GM23338 (cell line): Measurements from ENCODE around the gene CCDC60. TPM values are rescaled to one million over a fixed set of nuclear protein-coding genes. Genes with fewer than 3 reads are reported as not detected.

ENCODE experiments used
- ATAC-seq: fragments of 200-7000 bp; cut with Tn5 transposase; 3 replicates; pipeline ENCODE4 v1.9.1; 2020
- DNase-seq: peaks from one replicate; pipeline ENCODE4 v3.0.0-alpha.2; 2015; ENCODE audit warnings: low spot score
- H2AFZ ChIP-seq: fragments of 200-600 bp; sonication (generic); 2 replicates; pipeline ENCODE4 v1.8.0; 2016; ENCODE audit warnings: antibody characterized with exemption, mild to moderate bottlenecking, moderate library complexity
- H3F3A ChIP-seq: fragments of 200-600 bp; sonication (generic); replicated peaks from 2 replicates; pipeline ENCODE4 v1.8.0; 2017; ENCODE audit warnings: antibody characterized with exemption, mixed run types, low read depth
- H3K27ac ChIP-seq: fragments of 200-600 bp; sonication (generic); 2 replicates; pipeline ENCODE4 v1.6.1; 2016; ENCODE audit warnings: low read depth
- H3K27me3 ChIP-seq: fragments of 200-600 bp; sonication (generic); 2 replicates; pipeline ENCODE4 v1.8.0; 2016; ENCODE audit warnings: mild to moderate bottlenecking, mixed run types, moderate library complexity; ENCODE audit not compliant: insufficient read depth
- H3K36me3 ChIP-seq: fragments of 200-600 bp; sonication (generic); 2 replicates; pipeline ENCODE4 v1.8.0; 2016; ENCODE audit warnings: mild to moderate bottlenecking; ENCODE audit not compliant: insufficient read depth
- H3K4me1 ChIP-seq: fragments of 200-600 bp; sonication (generic); 2 replicates; pipeline ENCODE4 v1.8.0; 2016; ENCODE audit warnings: mild to moderate bottlenecking, moderate library complexity; ENCODE audit not compliant: insufficient read depth
- H3K4me2 ChIP-seq: fragments of 200-600 bp; sonication (generic); 2 replicates; pipeline ENCODE4 v1.7.1; 2017; ENCODE audit warnings: mixed run types
- H3K4me3 ChIP-seq: fragments of 200-600 bp; sonication (generic); 2 replicates; pipeline ENCODE4 v1.6.1; 2016; ENCODE audit warnings: mixed run types
- H3K79me2 ChIP-seq: fragments of 200-600 bp; sonication (generic); replicated peaks from 2 replicates; pipeline ENCODE4 v1.8.0; 2017; ENCODE audit warnings: mild to moderate bottlenecking; ENCODE audit not compliant: insufficient read depth
- H3K9me2 ChIP-seq: fragments of 200-600 bp; sonication (generic); 2 replicates; pipeline ENCODE4 v1.8.0; 2017; ENCODE audit not compliant: insufficient read depth
- H4K20me1 ChIP-seq: fragments of 200-600 bp; sonication (generic); replicated peaks from 2 replicates; pipeline ENCODE4 v1.8.0; 2017; ENCODE audit warnings: mild to moderate bottlenecking; ENCODE audit not compliant: insufficient read depth
- H3K27ac Mint-ChIP-seq: 2 replicates; pipeline ENCODE4 v1.8.0; 2020; ENCODE audit warnings: inconsistent platforms, mild to moderate bottlenecking, moderate library complexity, mixed read lengths
- H3K27me3 Mint-ChIP-seq: 3 replicates; pipeline ENCODE4 v1.8.0; 2022; ENCODE audit warnings: low read depth, mild to moderate bottlenecking, moderate library complexity, mixed read lengths, inconsistent platforms; ENCODE audit not compliant: insufficient read depth, poor library complexity
- H3K36me3 Mint-ChIP-seq: 3 replicates; pipeline ENCODE4 v1.8.0; 2021; ENCODE audit warnings: low read depth, mild to moderate bottlenecking, inconsistent platforms, moderate library complexity, mixed read lengths
- H3K4me1 Mint-ChIP-seq: 3 replicates; pipeline ENCODE4 v1.8.0; 2020; ENCODE audit warnings: mild to moderate bottlenecking, inconsistent platforms, mixed read lengths
- H3K4me3 Mint-ChIP-seq: 3 replicates; pipeline ENCODE4 v1.8.0; 2021; ENCODE audit warnings: moderate library complexity, mild to moderate bottlenecking, inconsistent platforms, mixed read lengths
- H3K9me3 Mint-ChIP-seq: 3 replicates; pipeline ENCODE4 v1.8.0; 2020; ENCODE audit warnings: moderate library complexity, mild to moderate bottlenecking, inconsistent platforms, mixed read lengths
- CREB1 ChIP-seq: fragments of 250-450 bp; sonication (Bioruptor Pico); IDR thresholded peaks from 2 replicates; pipeline ENCODE4 v1.5.0; 2020; ENCODE audit warnings: low read depth, mild to moderate bottlenecking, moderate library complexity
- CTCF ChIP-seq, 2 experiments: fragments of 200-600 bp in 1 of 2; sonication (generic) in 1 of 2; conservative IDR thresholded peaks; 2 replicates each; pipeline versions ENCODE4 v1.5.1 to v1.6.1; 2016 to 2017; ENCODE audit warnings: antibody characterized with exemption in 2 of 2, low read depth in 2 of 2, mild to moderate bottlenecking in 2 of 2, moderate library complexity in 1 of 2
- ETS1 ChIP-seq: IDR thresholded peaks from 2 replicates; pipeline ENCODE4 v1.6.1; 2016; ENCODE audit warnings: antibody characterized with exemption
- EZH2 ChIP-seq: fragments of 200-600 bp; sonication (generic); IDR thresholded peaks from one replicate; pipeline ENCODE4 v1.8.0; 2017; ENCODE audit warnings: antibody characterized with exemption, mild to moderate bottlenecking, low read depth; ENCODE audit not compliant: unreplicated experiment
- EZH2phosphoT487 ChIP-seq: fragments of 200-600 bp; sonication (generic); IDR thresholded peaks from one replicate; pipeline ENCODE4 v1.8.1; 2018; ENCODE audit warnings: antibody characterized with exemption; ENCODE audit not compliant: unreplicated experiment
- JUNB ChIP-seq: IDR thresholded peaks from one replicate; pipeline ENCODE4 v1.6.1; 2016; ENCODE audit warnings: antibody characterized with exemption; ENCODE audit not compliant: unreplicated experiment
- NANOG ChIP-seq: IDR thresholded peaks from 2 replicates; pipeline ENCODE4 v1.6.1; 2016; ENCODE audit warnings: antibody characterized with exemption, borderline replicate concordance
- POLR2AphosphoS5 ChIP-seq: IDR thresholded peaks from 2 replicates; pipeline ENCODE4 v1.6.1; 2016; ENCODE audit warnings: antibody characterized with exemption, low read depth
- REST ChIP-seq: IDR thresholded peaks from one replicate; pipeline ENCODE4 v1.6.1; 2018; ENCODE audit warnings: antibody characterized with exemption; ENCODE audit not compliant: unreplicated experiment
- STAT1 ChIP-seq: IDR thresholded peaks from one replicate; pipeline ENCODE4 v1.6.1; 2016; ENCODE audit warnings: antibody characterized with exemption; ENCODE audit not compliant: unreplicated experiment
- ZNF114 ChIP-seq: fragments of 250-450 bp; sonication (Bioruptor Pico); IDR thresholded peaks from 2 replicates; pipeline ENCODE4 v1.5.0; 2020; ENCODE audit warnings: mild to moderate bottlenecking, moderate library complexity
- ZNF331 ChIP-seq: fragments of 250-450 bp; sonication (Bioruptor Pico); IDR thresholded peaks from 2 replicates; pipeline ENCODE4 v1.5.0; 2020; ENCODE audit warnings: low read depth, mild to moderate bottlenecking, moderate library complexity
- ZNF462 ChIP-seq: fragments of 250-450 bp; sonication (Bioruptor Pico); IDR thresholded peaks from 2 replicates; pipeline ENCODE4 v1.5.0; 2020; ENCODE audit warnings: mild to moderate bottlenecking, moderate library complexity
- polyA plus RNA-seq: library from polyadenylated mRNA; unstranded; fragments of >200 nt; fragmentation: Nextera tagmentation; extraction: Ambion mirVana; gene quantifications from 2 replicates; pipeline ENCODE4 v1.2.1, GENCODE V29; 2016
- total RNA-seq: library from RNA; depleted of rRNA; stranded (reverse); fragments of >200 nt; shearing (Covaris generic); gene quantifications from 2 replicates; pipeline ENCODE4 v1.2.3, GENCODE V29; 2014

Gene CCDC60
- total and polyA plus RNA-seq, 2 experiments from 2014 or later = 0.53 TPM; not detected in 1

- H3K27ac Mint-ChIP-seq = no peak overlapping the region
- Histone ChIP-seq H3F3A (no peaks in the 10 kb centered on the region), H3K27ac (no peak overlapping the region), H3K4me1 (no peaks in the 10 kb centered on the region), H3K36me3 (no peaks in the 10 kb centered on the region), H2AFZ (no peak overlapping the region), H3K9me2 (peaks cover 9% of the 10 kb centered on the region; the same call in 1 of the 2 replicates), H4K20me1 (no peaks in the 10 kb centered on the region), H3K4me2 (no peak overlapping the region), H3K4me3 (no peak overlapping the region), H3K79me2 (no peaks in the 10 kb centered on the region), H3K27me3 (no peaks in the 10 kb centered on the region)
- 0 out of 3 replicates have a peak, but pooled peaks cover under 1% of the 10 kb centered on the region for H3K4me1 Mint-ChIP-seq
- DNase-seq (no peak), ATAC-seq (no peak)
- H3K9me3 Mint-ChIP-seq = no peaks in the 10 kb centered on the region
- H3K36me3 Mint-ChIP-seq = no peaks in the 10 kb centered on the region; the same call in 2 of the 3 replicates
- no peak overlapping the region for H3K4me3 Mint-ChIP-seq
- TF ChIP-seq REST = no peak
- TF ChIP-seq ZNF114 (CRISPR knock-in tag) = no peak
- TF ChIP-seq ZNF462 (CRISPR knock-in tag) = no peak
- no peak for TF ChIP-seq NANOG
- TF ChIP-seq ETS1 = no peak
- TF ChIP-seq EZH2phosphoT487 = no peak
- no peak for TF ChIP-seq POLR2AphosphoS5
- TF ChIP-seq JUNB = no peak
- no peak for TF ChIP-seq ZNF331
- no peak for TF ChIP-seq CTCF (conservative IDR thresholded peaks at IDR 0.05; ENCODE audit: low read depth in 2 of 2)
- TF ChIP-seq EZH2 = no peak
- no peak for TF ChIP-seq CREB1 (CRISPR knock-in tag)
- no peak for TF ChIP-seq STAT1
- peaks cover 2% of the 10 kb centered on the region for H3K27me3 Mint-ChIP-seq
Measured at GRCh38 chr12:119327471-119327870, 7.1 kb upstream of the CCDC60 start.
